ENCODE measurements around the gene LGALS7B.
"Not testable (repeated sequence)": the region's sequence is repeated elsewhere in the genome, so short reads cannot be mapped to it uniquely, and the experiment has no call there.

LGALS7B gene

GRCh38 chr19:38770228-38770948 lies 18.6 kb upstream of the LGALS7B start:
- not testable (repeated sequence) for DNase-seq

GRCh38 chr19:38770949-38771275 lies 18.1 kb upstream of the LGALS7B start:
- not testable (repeated sequence) for DNase-seq

- not testable (repeated sequence) for DNase-seq
Measured at GRCh38 chr19:38771569-38771968, 17.4 kb upstream of the LGALS7B start.

GRCh38 chr19:38773469-38774177 lies 15.4 kb upstream of the LGALS7B start, which contains the start of gene LGALS7:
LGALS7 (minus strand) TSS chr19:38773517; CDS start chr19:38773492, 25 bp downstream.
- DNase-seq, result no peak

- no peak for DNase-seq
Measured at GRCh38 chr19:38774181-38774950, 14.6 kb upstream of the LGALS7B start.

GRCh38 chr19:38778733-38779132 lies 10.3 kb upstream of the LGALS7B start:
- DNase-seq, result no peak

GRCh38 chr19:38780443-38780842 lies 8.6 kb upstream of the LGALS7B start:
- no peak for DNase-seq

GRCh38 chr19:38781058-38781457 lies 7.9 kb upstream of the LGALS7B start:
- DNase-seq, result no peak

GRCh38 chr19:38782212-38782611 lies 6.8 kb upstream of the LGALS7B start:
- DNase-seq, result not testable (repeated sequence)

GRCh38 chr19:38784224-38784623 lies 4.8 kb upstream of the LGALS7B start:
- DNase-seq, result no peak

- no peak for DNase-seq
Measured at GRCh38 chr19:38785187-38785699, 3.8 kb upstream of the LGALS7B start.

- DNase-seq, result not testable (repeated sequence)
Measured at GRCh38 chr19:38786061-38786460, 2.9 kb upstream of the LGALS7B start.

- no peak for DNase-seq
Measured at GRCh38 chr19:38786572-38787265, 2.3 kb upstream of the LGALS7B start.

- DNase-seq, result not testable (repeated sequence)
Measured at GRCh38 chr19:38790507-38791403, 1.8 kb downstream of the LGALS7B start.

- not testable (repeated sequence) for DNase-seq
Measured at GRCh38 chr19:38791451-38792064, 2.6 kb downstream of the LGALS7B start.

GRCh38 chr19:38792250-38793111 lies 3.5 kb downstream of the LGALS7B start:
- no peak for DNase-seq

- DNase-seq, result no peak
Measured at GRCh38 chr19:38793177-38793576, 4.2 kb downstream of the LGALS7B start.

- DNase-seq, result no peak
Measured at GRCh38 chr19:38793671-38794070, 4.7 kb downstream of the LGALS7B start.

GRCh38 chr19:38795549-38795948 lies 6.5 kb downstream of the LGALS7B start:
- no peak for DNase-seq

- no peak for DNase-seq
Measured at GRCh38 chr19:38796154-38796553, 7.2 kb downstream of the LGALS7B start.
